NCI-H510A treated with DMSO at 0.1 percent for 48 hours (cell line): ENCODE results near the gene ST3GAL3.
A peak's percentile ranks its signal among the peaks of the same experiment; 100 is the strongest.

Source experiments
- DNase-seq: peaks from one replicate; lab custom pipeline; 2025; lab: John Stamatoyannopoulos, UW

Gene ST3GAL3

GRCh38 chr1:43878854-43879253, 171.5 kb downstream of the ST3GAL3 start:
- DNase-seq = no peak

- no peak for DNase-seq
Measured at GRCh38 chr1:43879414-43879813, 172.1 kb downstream of the ST3GAL3 start.

- no peak for DNase-seq
Measured at GRCh38 chr1:43879996-43880395, 172.7 kb downstream of the ST3GAL3 start.

- DNase-seq = no peak
Measured at GRCh38 chr1:43880604-43881003, 173.3 kb downstream of the ST3GAL3 start.

- DNase-seq = no peak
Measured at GRCh38 chr1:43881415-43881814, 174.1 kb downstream of the ST3GAL3 start.

GRCh38 chr1:43882763-43883162, 175.4 kb downstream of the ST3GAL3 start:
- DNase-seq = no peak

- peak; percentile 91 for DNase-seq
Measured at GRCh38 chr1:43883321-43883720, 176.0 kb downstream of the ST3GAL3 start.

GRCh38 chr1:43885279-43885801, 178.0 kb downstream of the ST3GAL3 start:
- peak; percentile 96 for DNase-seq

GRCh38 chr1:43887748-43888147, 180.4 kb downstream of the ST3GAL3 start:
- peak; percentile 66 for DNase-seq

GRCh38 chr1:43890815-43891214, 183.5 kb downstream of the ST3GAL3 start:
- DNase-seq = no peak

GRCh38 chr1:43893006-43893405, 185.7 kb downstream of the ST3GAL3 start:
- no peak for DNase-seq

GRCh38 chr1:43898981-43899380, 191.6 kb downstream of the ST3GAL3 start:
- DNase-seq = no peak

- no peak for DNase-seq
Measured at GRCh38 chr1:43900386-43900785, 193.1 kb downstream of the ST3GAL3 start.

GRCh38 chr1:43901196-43901961, 194.0 kb downstream of the ST3GAL3 start:
- DNase-seq = no peak

GRCh38 chr1:43902058-43902831, 194.9 kb downstream of the ST3GAL3 start:
- DNase-seq = peak; percentile 94

GRCh38 chr1:43904660-43905551, 197.6 kb downstream of the ST3GAL3 start:
- DNase-seq = no peak

- DNase-seq = no peak
Measured at GRCh38 chr1:43908226-43908625, 200.9 kb downstream of the ST3GAL3 start.

GRCh38 chr1:43908858-43909257, 201.5 kb downstream of the ST3GAL3 start:
- DNase-seq = peak; percentile 38

- DNase-seq = no peak
Measured at GRCh38 chr1:43910343-43910742, 203.0 kb downstream of the ST3GAL3 start.

- no peak for DNase-seq
Measured at GRCh38 chr1:43912607-43913006, 205.3 kb downstream of the ST3GAL3 start.

GRCh38 chr1:43913051-43913501, 205.7 kb downstream of the ST3GAL3 start:
- DNase-seq = no peak
